GM06990 (cell line): ENCODE data around the gene SELP.

Experiments used
- DNase-seq: peaks from one replicate; pipeline ENCODE4 v3.0.0-alpha.2; 2011; ENCODE audit not compliant: insufficient read length; ENCODE audit errors: extremely low read depth
- H3K27me3 ChIP-seq: replicated peaks from 2 replicates; pipeline ENCODE4 v1.6.0; 2011; ENCODE audit warnings: low read length; ENCODE audit not compliant: control insufficient read depth, insufficient read depth
- H3K36me3 ChIP-seq: 2 replicates; pipeline ENCODE4 v1.5.1; 2011; ENCODE audit warnings: low read length; ENCODE audit not compliant: control insufficient read depth, insufficient read depth
- H3K4me3 ChIP-seq: replicated peaks from 2 replicates; pipeline ENCODE4 v1.5.1; 2011; ENCODE audit warnings: low read depth, mild to moderate bottlenecking, control low read depth, low read length
- CTCF ChIP-seq: IDR thresholded peaks from 2 replicates; pipeline ENCODE4 v1.5.1; 2011; ENCODE audit warnings: low read length, control low read depth, mild to moderate bottlenecking, inconsistent platforms; ENCODE audit not compliant: insufficient read depth, poor library complexity, severe bottlenecking

The SELP gene

GRCh38 chr1:169574336-169574735 lies 55.6 kb downstream of the SELP start:
- TF ChIP-seq CTCF: no peak
- no peak for DNase-seq

GRCh38 chr1:169572187-169572586 lies 57.7 kb downstream of the SELP start:
- TF ChIP-seq CTCF: no peak
- no peaks in the 10 kb centered on the region for H3K27me3 ChIP-seq
- no peak overlapping the region for H3K4me3 ChIP-seq
- no peak for DNase-seq
- no peaks in the 10 kb centered on the region for H3K36me3 ChIP-seq

More at GRCh38 chr1:169574336-169574735, 55.6 kb downstream of the SELP start:
- H3K36me3 ChIP-seq: no peaks in the 10 kb centered on the region
- H3K4me3 ChIP-seq: no peak overlapping the region
- no peaks in the 10 kb centered on the region for H3K27me3 ChIP-seq

- Histone ChIP-seq H3K27me3 (no peaks in the 10 kb centered on the region), H3K36me3 (no peaks in the 10 kb centered on the region), H3K4me3 (no peak overlapping the region)
- no peak for TF ChIP-seq CTCF
- no peak for DNase-seq
These were observed 58.5 kb downstream of the SELP start for GRCh38 chr1:169571450-169571849.

GRCh38 chr1:169570172-169570574 lies 59.8 kb downstream of the SELP start:
- no peaks in the 10 kb centered on the region for H3K36me3 ChIP-seq
- H3K4me3 ChIP-seq: no peak overlapping the region
- TF ChIP-seq CTCF: no peak
- H3K27me3 ChIP-seq: no peaks in the 10 kb centered on the region
- DNase-seq: no peak

- H3K27me3 ChIP-seq: no peaks in the 10 kb centered on the region
- no peak for DNase-seq
These were observed 61.4 kb downstream of the SELP start for GRCh38 chr1:169568497-169568896.

More at GRCh38 chr1:169568497-169568896, 61.4 kb downstream of the SELP start:
- H3K36me3 ChIP-seq: no peaks in the 10 kb centered on the region
- no peak for TF ChIP-seq CTCF
- no peak overlapping the region for H3K4me3 ChIP-seq
